ENCODE data around the gene ARHGAP24. TPM values are rescaled to one million over a fixed set of nuclear protein-coding genes. Genes with fewer than 3 reads are reported as not detected.

The ARHGAP24 gene
- total and polyA plus RNA-seq, 2 of the 13 experiments (the other 11 are each of a cell fraction or from before 2014, with no cell fraction given): 0.07 to 0.55 TPM

- TF ChIP-seq, protein P1, sequence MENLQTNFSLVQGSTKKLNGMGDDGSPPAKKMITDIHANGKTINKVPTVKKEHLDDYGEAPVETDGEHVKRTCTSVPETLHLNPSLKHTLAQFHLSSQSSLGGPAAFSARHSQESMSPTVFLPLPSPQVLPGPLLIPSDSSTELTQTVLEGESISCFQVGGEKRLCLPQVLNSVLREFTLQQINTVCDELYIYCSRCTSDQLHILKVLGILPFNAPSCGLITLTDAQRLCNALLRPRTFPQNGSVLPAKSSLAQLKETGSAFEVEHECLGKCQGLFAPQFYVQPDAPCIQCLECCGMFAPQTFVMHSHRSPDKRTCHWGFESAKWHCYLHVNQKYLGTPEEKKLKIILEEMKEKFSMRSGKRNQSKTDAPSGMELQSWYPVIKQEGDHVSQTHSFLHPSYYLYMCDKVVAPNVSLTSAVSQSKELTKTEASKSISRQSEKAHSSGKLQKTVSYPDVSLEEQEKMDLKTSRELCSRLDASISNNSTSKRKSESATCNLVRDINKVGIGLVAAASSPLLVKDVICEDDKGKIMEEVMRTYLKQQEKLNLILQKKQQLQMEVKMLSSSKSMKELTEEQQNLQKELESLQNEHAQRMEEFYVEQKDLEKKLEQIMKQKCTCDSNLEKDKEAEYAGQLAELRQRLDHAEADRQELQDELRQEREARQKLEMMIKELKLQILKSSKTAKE (CRISPR knock-in tag; IDR thresholded peaks at IDR 0.05; ENCODE audit: borderline replicate concordance): no peak
- TF ChIP-seq STAG1 (CRISPR knock-in tag; IDR thresholded peaks at IDR 0.05) (no peak), KIAA2018 (CRISPR knock-in tag; IDR thresholded peaks at IDR 0.05; ENCODE audit: borderline replicate concordance) (no peak), RXRA (CRISPR knock-in tag; IDR thresholded peaks at IDR 0.05) (no peak)
These were observed 331.4 kb downstream of the ARHGAP24 start (continued) for GRCh38 chr4:85806334-85806733.

All from HepG2 (cell line).